ENCODE results near the gene PHKA2.

PHKA2 gene

DNA sequence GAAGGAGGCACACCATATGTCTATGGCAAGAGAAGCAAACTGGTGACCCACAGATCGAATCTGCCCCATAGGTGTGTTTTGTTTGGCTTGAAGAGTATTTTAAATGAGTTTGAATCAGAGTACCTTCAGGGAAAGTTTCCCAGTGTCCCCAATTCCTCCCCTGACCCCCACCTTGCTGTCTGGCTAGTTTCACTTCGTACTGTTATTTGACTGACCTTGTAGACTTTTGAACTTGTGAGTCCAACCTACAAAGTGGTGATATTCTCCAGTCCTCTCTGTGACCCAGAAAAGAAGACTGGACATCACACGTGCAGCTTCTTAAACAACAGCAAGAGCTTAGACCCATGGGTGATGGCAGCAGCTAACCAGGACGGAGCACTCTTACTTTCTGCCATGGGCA is 39.4 kb downstream of the PHKA2 start:
- no peaks in the 10 kb centered on the region for H3K79me2 ChIP-seq (ENCODE audit: insufficient read depth, low read depth)
- H2AFZ ChIP-seq (ENCODE audit: low read depth), result no peak overlapping the region
- no peaks in the 10 kb centered on the region for H3K36me3 ChIP-seq (ENCODE audit: insufficient read depth)

DNA sequence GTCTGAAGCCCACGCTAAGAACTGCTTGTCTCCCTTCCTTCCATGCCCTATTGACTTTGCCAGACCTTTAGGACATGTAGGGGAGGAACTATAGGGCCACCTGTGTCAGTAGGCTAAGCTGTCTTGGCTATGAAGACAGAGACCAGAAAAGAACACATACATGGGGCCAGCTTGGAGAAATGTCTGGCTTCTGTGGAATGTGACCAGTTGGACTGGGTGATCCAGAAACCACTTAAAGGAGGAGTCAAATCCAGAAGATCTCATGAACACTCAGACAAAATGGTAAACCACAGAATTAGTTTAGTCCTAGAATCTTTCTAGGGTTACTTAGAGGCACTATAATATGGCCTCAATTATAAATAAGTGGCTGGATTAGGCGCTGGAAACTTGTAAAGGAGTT is 42.0 kb downstream of the PHKA2 start:
- Histone ChIP-seq H3K4me3 (IDR thresholded peaks at IDR 0.05; ENCODE audit: insufficient read depth, low read depth, low read length) (no peak overlapping the region), H3K4me2 (no peak overlapping the region), H3K79me2 (ENCODE audit: insufficient read depth, low read depth) (no peaks in the 10 kb centered on the region), H3K27me3 (ENCODE audit: insufficient read depth, low read depth) (no peaks in the 10 kb centered on the region), H4K20me1 (ENCODE audit: insufficient read depth) (no peaks in the 10 kb centered on the region), H3K27ac (no peak overlapping the region), H3K9ac (no peak overlapping the region), H2AFZ (ENCODE audit: low read depth) (no peak overlapping the region), H3K4me1 (ENCODE audit: low read depth, poor library complexity, severe bottlenecking) (no peaks in the 10 kb centered on the region), H3K36me3 (ENCODE audit: insufficient read depth) (no peaks in the 10 kb centered on the region)
- no peak for TF ChIP-seq CTCF (conservative IDR thresholded peaks at IDR 0.05; ENCODE audit: low read depth, low read length)

More for the DNA sequence above, 39.4 kb downstream of the PHKA2 start:
- Histone ChIP-seq H4K20me1 (ENCODE audit: insufficient read depth) (no peaks in the 10 kb centered on the region), H3K27ac (no peak overlapping the region), H3K4me1 (ENCODE audit: low read depth, poor library complexity, severe bottlenecking) (no peaks in the 10 kb centered on the region), H3K9ac (no peak overlapping the region), H3K4me3 (IDR thresholded peaks at IDR 0.05; ENCODE audit: insufficient read depth, low read depth, low read length) (no peak overlapping the region), H3K4me2 (no peak overlapping the region), H3K27me3 (ENCODE audit: insufficient read depth, low read depth) (no peaks in the 10 kb centered on the region)
- TF ChIP-seq CTCF (conservative IDR thresholded peaks at IDR 0.05; ENCODE audit: low read depth, low read length), result no peak

DNA sequence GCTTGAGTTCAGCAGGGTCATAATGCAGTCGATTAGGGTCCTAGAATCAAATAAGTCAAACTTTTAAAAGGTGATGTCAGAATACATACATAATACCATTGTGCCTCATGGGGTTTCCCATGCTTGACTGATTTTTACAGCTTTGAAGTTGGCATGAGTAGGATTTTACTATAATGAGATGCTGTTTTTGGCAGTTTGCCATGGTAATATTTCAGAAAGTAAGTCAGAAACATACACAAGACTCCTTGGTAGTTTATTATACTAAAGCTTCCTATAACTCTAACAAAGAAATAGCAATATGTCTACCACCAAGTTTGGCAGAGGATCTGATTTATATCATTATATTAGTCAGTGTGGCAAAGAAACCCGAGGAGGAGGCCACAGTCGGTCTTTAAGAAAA is 45.2 kb downstream of the PHKA2 start:
- H3K79me2 ChIP-seq (ENCODE audit: insufficient read depth, low read depth), result no peaks in the 10 kb centered on the region
- H3K4me2 ChIP-seq, result no peak overlapping the region
- H3K4me3 ChIP-seq (IDR thresholded peaks at IDR 0.05; ENCODE audit: insufficient read depth, low read depth, low read length), result no peak overlapping the region
- no peaks in the 10 kb centered on the region for H4K20me1 ChIP-seq (ENCODE audit: insufficient read depth)
- H2AFZ ChIP-seq (ENCODE audit: low read depth), result no peak overlapping the region
- H3K4me1 ChIP-seq (ENCODE audit: low read depth, poor library complexity, severe bottlenecking), result no peaks in the 10 kb centered on the region
- TF ChIP-seq CTCF (conservative IDR thresholded peaks at IDR 0.05; ENCODE audit: low read depth, low read length), result no peak
- no peak overlapping the region for H3K27ac ChIP-seq
- H3K36me3 ChIP-seq (ENCODE audit: insufficient read depth), result no peaks in the 10 kb centered on the region
- no peak overlapping the region for H3K9ac ChIP-seq
- no peaks in the 10 kb centered on the region for H3K27me3 ChIP-seq (ENCODE audit: insufficient read depth, low read depth)

DNA sequence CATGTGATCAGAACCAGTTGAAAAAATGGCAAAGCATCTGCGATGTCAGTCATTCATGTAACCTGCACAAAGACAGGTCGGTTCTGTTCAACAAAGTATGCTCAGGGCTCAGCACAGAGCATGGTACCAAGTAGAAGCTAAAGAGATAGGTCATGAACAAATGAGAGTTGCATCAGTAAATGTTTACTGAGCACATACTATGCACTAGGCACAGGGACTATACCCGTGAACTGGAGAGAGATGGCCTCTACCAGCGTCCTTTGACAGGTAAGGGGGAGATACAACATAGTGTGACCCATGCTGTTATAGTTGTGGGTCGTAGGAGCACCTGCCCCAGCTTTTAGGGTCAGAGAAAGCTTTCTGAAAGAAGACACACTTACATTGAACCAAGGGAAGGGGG is 46.7 kb downstream of the PHKA2 start:
- H3K4me1 ChIP-seq (ENCODE audit: low read depth, poor library complexity, severe bottlenecking), result no peaks in the 10 kb centered on the region

More for the DNA sequence above, 46.7 kb downstream of the PHKA2 start:
- no peaks in the 10 kb centered on the region for H3K79me2 ChIP-seq (ENCODE audit: insufficient read depth, low read depth)
- H2AFZ ChIP-seq (ENCODE audit: low read depth), result no peak overlapping the region
- no peaks in the 10 kb centered on the region for H3K36me3 ChIP-seq (ENCODE audit: insufficient read depth)
- H3K9ac ChIP-seq, result no peak overlapping the region
- H4K20me1 ChIP-seq (ENCODE audit: insufficient read depth), result no peaks in the 10 kb centered on the region
- no peaks in the 10 kb centered on the region for H3K27me3 ChIP-seq (ENCODE audit: insufficient read depth, low read depth)
- H3K27ac ChIP-seq, result no peak overlapping the region
- no peak overlapping the region for H3K4me3 ChIP-seq (IDR thresholded peaks at IDR 0.05; ENCODE audit: insufficient read depth, low read depth, low read length)
- H3K4me2 ChIP-seq, result no peak overlapping the region
- TF ChIP-seq CTCF (conservative IDR thresholded peaks at IDR 0.05; ENCODE audit: low read depth, low read length), result no peak
